H1 (cell line): Measurements from ENCODE around the gene RAPGEF6. TPM values are rescaled to one million over a fixed set of nuclear protein-coding genes. Genes with fewer than 3 reads are reported as not detected.

Experiments
- CTCF ChIA-PET: fragments of 300-600 bp; sonication (Branson Sonifier 250); formaldehyde crosslinking; loops from one replicate; lab custom pipeline; 2021; ENCODE audit not compliant: partially characterized antibody; lab: Charles Lee
- POLR2A ChIA-PET: fragments of 300-600 bp; sonication (Branson Sonifier 250); formaldehyde crosslinking; loops from one replicate; lab custom pipeline; 2021; ENCODE audit warnings: inconsistent platforms; ENCODE audit not compliant: partially characterized antibody; lab: Charles Lee
- DNase-seq, 2 experiments: peaks; one replicate each; pipeline versions ENCODE4 v3.0.0 to v3.0.0-alpha.2; 2010 to 2022; ENCODE audit warnings: low spot score in 2 of 2, low read depth in 1 of 2, mixed read lengths in 1 of 2
- FAIRE-seq: peaks from 2 replicates; lab custom pipeline; 2011; peaks lifted over from hg19 to GRCh38; lab: Jason Lieb, UNC
- H2AFZ ChIP-seq: 2 replicates; pipeline ENCODE4 v1.8.1; 2012; ENCODE audit warnings: low read length, inconsistent platforms
- H2AK5ac ChIP-seq: 2 replicates; pipeline ENCODE4 v1.6.1; 2013; ENCODE audit warnings: low read depth, low read length
- H2BK120ac ChIP-seq: replicated peaks from 2 replicates; pipeline ENCODE3; 2013; ENCODE audit warnings: low read depth, low read length, inconsistent platforms
- H2BK12ac ChIP-seq: 2 replicates; pipeline ENCODE4 v1.6.1; 2013; ENCODE audit warnings: low read depth, low read length
- H2BK15ac ChIP-seq: 2 replicates; pipeline ENCODE4 v1.6.1; 2013; ENCODE audit warnings: low read length
- H2BK20ac ChIP-seq: 2 replicates; pipeline ENCODE4 v1.6.1; 2013; ENCODE audit warnings: low read length
- H2BK5ac ChIP-seq: 2 replicates; pipeline ENCODE4 v1.6.1; 2013; ENCODE audit warnings: low read depth, low read length
- H3K14ac ChIP-seq: 2 replicates; pipeline ENCODE4 v1.6.1; 2013; ENCODE audit warnings: inconsistent platforms; ENCODE audit not compliant: insufficient read length
- H3K18ac ChIP-seq: 2 replicates; pipeline ENCODE4 v1.6.1; 2013; ENCODE audit warnings: low read length; ENCODE audit errors: extremely low read depth
- H3K23ac ChIP-seq: 2 replicates; pipeline ENCODE4 v1.6.1; 2013; ENCODE audit warnings: inconsistent platforms; ENCODE audit not compliant: insufficient read length
- H3K23me2 ChIP-seq: 2 replicates; pipeline ENCODE4 v1.6.1; 2013; ENCODE audit warnings: low read depth, low read length
- H3K27ac ChIP-seq: 2 replicates; pipeline ENCODE4 v1.6.1; 2011; ENCODE audit warnings: low read depth, low read length, inconsistent platforms
- H3K27me3 ChIP-seq, 4 experiments: replicated peaks in 1 of 4; 1 replicate in 1 of 4; 2 replicates in 3 of 4; pipeline versions ENCODE4 v1.6.1 to v1.8.1; 2011 to 2013; ENCODE audit warnings: low read length in 3 of 4, mild to moderate bottlenecking in 3 of 4, inconsistent platforms in 2 of 4, mixed read lengths in 2 of 4, moderate library complexity in 1 of 4; ENCODE audit not compliant: control insufficient read depth in 3 of 4, insufficient read depth in 3 of 4; ENCODE audit errors: extremely low read depth in 1 of 4
- H3K36me3 ChIP-seq, 4 experiments: 2 replicates each; pipeline versions ENCODE4 v1.6.1 to v1.8.1; 2011 to 2013; ENCODE audit warnings: mild to moderate bottlenecking in 4 of 4, low read length in 3 of 4, moderate library complexity in 2 of 4, control low read depth in 1 of 4, inconsistent platforms in 1 of 4; ENCODE audit not compliant: insufficient read depth in 4 of 4, control insufficient read depth in 2 of 4
- H3K4ac ChIP-seq: replicated peaks from 2 replicates; pipeline ENCODE3; 2013; ENCODE audit warnings: low read length, low read depth, mixed read lengths, inconsistent platforms; ENCODE audit not compliant: insufficient read length
- H3K4me1 ChIP-seq, 4 experiments: replicated peaks in 1 of 4; 1 replicate in 1 of 4; 2 replicates in 3 of 4; pipeline versions ENCODE4 v1.6.1 to v1.8.1; 2011 to 2013; ENCODE audit warnings: low read length in 3 of 4, inconsistent platforms in 2 of 4, mixed read lengths in 1 of 4; ENCODE audit not compliant: insufficient read depth in 4 of 4, control insufficient read depth in 3 of 4
- H3K4me2 ChIP-seq, 2 experiments: 2 replicates each; pipeline versions ENCODE4 v1.6.1 to v1.8.1; 2011 to 2013; ENCODE audit warnings: low read depth in 2 of 2, low read length in 2 of 2, control low read depth in 1 of 2, inconsistent platforms in 1 of 2, mild to moderate bottlenecking in 1 of 2; ENCODE audit not compliant: insufficient read depth in 1 of 2
- H3K4me3 ChIP-seq, 4 experiments: fragments of 200-600, 300-600 bp in 1 of 4; sonication (generic), shearing (Covaris generic), sonication (Bioruptor Twin) in 1 of 4; 2 replicates each; pipeline versions ENCODE4 v1.5.1 to v1.8.1; 2011 to 2016; ENCODE audit warnings: low read length in 4 of 4, low read depth in 3 of 4, control low read depth in 2 of 4, inconsistent platforms in 2 of 4, mild to moderate bottlenecking in 2 of 4, mixed read lengths in 1 of 4, moderate library complexity in 1 of 4; ENCODE audit not compliant: insufficient read depth in 2 of 4; ENCODE audit errors: extremely low read depth in 1 of 4
- H3K56ac ChIP-seq: replicated peaks from 2 replicates; pipeline ENCODE3; 2013; ENCODE audit warnings: low read depth, mild to moderate bottlenecking, mixed read lengths, low read length, inconsistent platforms; ENCODE audit not compliant: insufficient read length
- H3K79me1 ChIP-seq: 2 replicates; pipeline ENCODE4 v1.6.1; 2013; ENCODE audit warnings: low read depth, low read length, control low read depth
- H3K79me2 ChIP-seq, 2 experiments: 2 replicates each; pipeline versions ENCODE4 v1.6.1 to v1.8.1; 2012 to 2013; ENCODE audit warnings: low read length in 2 of 2, mild to moderate bottlenecking in 2 of 2, inconsistent platforms in 1 of 2; ENCODE audit not compliant: insufficient read depth in 2 of 2, control insufficient read depth in 1 of 2
- H3K9ac ChIP-seq, 4 experiments: replicated peaks in 1 of 4; 1 replicate in 1 of 4; 2 replicates in 3 of 4; pipeline versions ENCODE4 v1.6.1 to v1.8.1; 2011 to 2013; ENCODE audit warnings: low read depth in 3 of 4, low read length in 3 of 4, control low read depth in 2 of 4, mild to moderate bottlenecking in 2 of 4, moderate library complexity in 2 of 4, inconsistent platforms in 1 of 4; ENCODE audit errors: extremely low read depth in 1 of 4
- H3K9me3 ChIP-seq, 2 experiments: 2 replicates each; pipeline versions ENCODE4 v1.6.1 to v1.8.1; 2012 to 2013; ENCODE audit warnings: mild to moderate bottlenecking in 2 of 2, moderate library complexity in 2 of 2, control low read depth in 1 of 2, inconsistent platforms in 1 of 2, low read depth in 1 of 2, low read length in 1 of 2, mixed read lengths in 1 of 2; ENCODE audit not compliant: insufficient read depth in 2 of 2
- H4K20me1 ChIP-seq, 2 experiments: replicated peaks in 1 of 2; 2 replicates each; pipeline versions ENCODE3 to v1.8.1; 2011 to 2013; ENCODE audit warnings: inconsistent platforms in 2 of 2, low read length in 2 of 2, mild to moderate bottlenecking in 1 of 2; ENCODE audit not compliant: insufficient read depth in 2 of 2, control insufficient read depth in 1 of 2
- H4K5ac ChIP-seq: 2 replicates; pipeline ENCODE4 v1.6.1; 2013; ENCODE audit warnings: low read length, low read depth, mixed read lengths, inconsistent platforms; ENCODE audit not compliant: insufficient read length
- H4K8ac ChIP-seq: 2 replicates; pipeline ENCODE4 v1.8.0; 2013; ENCODE audit warnings: mild to moderate bottlenecking, moderate library complexity, low read length, inconsistent platforms; ENCODE audit not compliant: insufficient read depth; ENCODE audit errors: extremely low read depth
- H4K91ac ChIP-seq: replicated peaks from 2 replicates; pipeline ENCODE3; 2013; ENCODE audit warnings: low read length, mixed read lengths, inconsistent platforms; ENCODE audit not compliant: insufficient read length
- FOSL1 ChIP-seq: IDR thresholded peaks from 2 replicates; pipeline ENCODE4 v1.6.1; 2011; ENCODE audit warnings: mild to moderate bottlenecking, low read depth, low read length, moderate library complexity; ENCODE audit not compliant: insufficient read depth
- GTF2F1 ChIP-seq: IDR thresholded peaks from 2 replicates; pipeline ENCODE4 v1.6.1; 2012; ENCODE audit warnings: low read depth, low read length, improper control_type of control experiment, borderline replicate concordance
- HDAC2 ChIP-seq, 2 experiments: fragments of 300-600 bp in 1 of 2; sonication (generic) in 1 of 2; IDR thresholded peaks; 2 replicates each; pipeline ENCODE4 v1.6.1; 2011 to 2012; ENCODE audit warnings: low read depth in 2 of 2, low read length in 2 of 2, mild to moderate bottlenecking in 2 of 2, moderate library complexity in 2 of 2, borderline replicate concordance in 1 of 2, inconsistent platforms in 1 of 2
- SP1 ChIP-seq: IDR thresholded peaks from 2 replicates; pipeline ENCODE4 v1.6.1; 2011; ENCODE audit warnings: low read depth, low read length
- SUZ12 ChIP-seq: fragments of 200-600 bp; sonication (generic); IDR thresholded peaks from 2 replicates; pipeline ENCODE4 v1.6.1; 2012; ENCODE audit warnings: mild to moderate bottlenecking, inconsistent platforms, low read length, moderate library complexity, mixed read lengths
- WGBS, 2 experiments: shearing (Covaris generic) in 1 of 2; methylation state at CpG; one replicate each; pipeline versions ENCODE4 v1.1.6 to v1.1.7; 2013 to 2015; ENCODE audit warnings: low lambda C conversion rate in 2 of 2, mixed read lengths in 2 of 2, inconsistent platforms in 1 of 2, low coverage in 1 of 2, missing lambda C conversion rate in 1 of 2; ENCODE audit not compliant: insufficient replicate concordance in 2 of 2, insufficient coverage in 1 of 2, insufficient read length in 1 of 2; ENCODE audit errors: extremely low coverage in 1 of 2, missing lambda C conversion rate in 1 of 2; 5-methylcytosine and 5-hydroxymethylcytosine counted together
- polyA plus RNA-seq, 7 experiments: library from polyadenylated mRNA; depleted of rRNA in 3 of 7; stranded (reverse) in 5 of 7; unstranded in 2 of 7; fragments of >200 nt in 5 of 7; fragments of 200-250 nt in 2 of 7; gene quantifications; 1 replicate in 5 of 7; 2 replicates in 1 of 7; 4 replicates in 1 of 7; pipeline versions ENCODE4 v1.2.1 to v1.2.3, GENCODE V29; 2011 to 2013; ENCODE audit warnings: missing spikeins in 2 of 7, mixed read lengths in 2 of 7
- total RNA-seq: library from RNA; stranded (reverse); fragmentation: NEBNext Ultra II Directional; extraction: Animal tissue kit (Norgen Biotek cat#: 25700); gene quantifications from 2 replicates; pipeline ENCODE4 v1.2.1, GENCODE V29; 2021

Gene RAPGEF6
- total and polyA plus RNA-seq, 2 of the 8 experiments (the other 6 are each of a cell fraction or from before 2014, with no cell fraction given) = 4.8 to 20.0 TPM

DNA sequence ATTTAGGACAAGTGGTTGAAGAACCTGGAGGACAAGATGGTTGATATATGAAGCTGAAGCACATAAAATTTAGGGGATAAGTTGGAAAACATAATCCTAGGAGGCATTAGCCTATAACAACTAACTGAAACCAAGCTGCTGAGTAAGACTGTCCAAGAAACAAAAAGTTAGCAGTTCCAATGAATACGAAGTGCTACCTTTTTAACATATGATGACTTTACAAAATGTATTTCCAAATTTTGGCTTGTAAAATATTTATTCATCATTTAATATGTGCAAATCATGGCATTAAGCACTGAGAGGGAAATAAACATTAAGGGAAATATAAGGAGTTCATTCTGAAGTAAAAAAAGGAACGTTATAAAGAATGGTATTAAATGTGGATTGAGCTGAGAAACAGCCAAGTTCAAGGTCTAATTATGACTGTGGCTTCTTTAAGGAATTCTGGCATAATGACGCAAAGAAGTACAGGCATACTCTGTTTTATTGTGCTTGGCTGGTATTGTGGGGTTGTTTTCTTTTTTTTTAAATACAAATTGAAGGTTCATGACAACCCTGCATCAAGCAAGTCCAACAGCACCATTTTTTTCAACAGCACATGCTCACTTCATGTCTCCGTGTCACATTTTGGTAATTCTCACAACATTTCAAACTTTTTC, 7.7 kb downstream of the RAPGEF6 start:
- Histone ChIP-seq H3K4ac (no peak overlapping the region), H3K18ac (no peak overlapping the region), H2BK15ac (no peak overlapping the region), H3K23me2 (no peaks in the 10 kb centered on the region), H4K5ac (no peak overlapping the region), H3K23ac (no peak overlapping the region), H2BK5ac (no peak overlapping the region), H2BK120ac (no peak overlapping the region), H3K79me2 (peaks cover 16 to 97% of the 10 kb centered on the region in 2 experiments), H3K4me2 (no peak overlapping the region), H3K79me1 (peaks cover 5% of the 10 kb centered on the region), H3K56ac (no peak overlapping the region), H3K4me1 (no peaks in the 10 kb centered on the region), H3K27ac (no peak overlapping the region), H3K9ac (no peak overlapping the region), H3K36me3 (no peaks in the 10 kb centered on the region), H4K8ac (no peak overlapping the region), H4K91ac (no peak overlapping the region), H2BK20ac (no peak overlapping the region), H2AFZ (no peak overlapping the region), H2AK5ac (no peak overlapping the region), H4K20me1 (peaks cover 2 to 14% of the 10 kb centered on the region in 2 experiments), H3K14ac (no peak overlapping the region), H3K4me3 (no peak overlapping the region), H3K9me3 (no peaks in the 10 kb centered on the region), H2BK12ac (no peak overlapping the region), H3K27me3 (no peaks in the 10 kb centered on the region)
- POLR2A ChIA-PET = no interaction called here
- no peak for FAIRE-seq
- DNase-seq = no peak
- CTCF ChIA-PET = no interaction called here
- 91% methylated on average over 4 of the region's 4 CpGs; no CpG with 5 or more reads in 1 of the 2 experiments for WGBS, 2 experiments
- TF ChIP-seq SP1 (no peak), HDAC2 (IDR thresholded peaks at IDR 0.05; ENCODE audit: borderline replicate concordance in 1 of 2, low read depth in 2 of 2, low read length in 2 of 2) (no peak), GTF2F1 (no peak), FOSL1 (no peak), SUZ12 (no peak)
